ENCODE measurements around the gene LRRC71. TPM values are rescaled to one million over a fixed set of nuclear protein-coding genes. Genes with fewer than 3 reads are reported as not detected.

Gene LRRC71
- total and polyA plus RNA-seq, 2 donors from 2014 or later, result 0.19 to 0.50 TPM

- Histone ChIP-seq H3K4me3 (ENCODE audit: low read length in 3 of 3) (no peak overlapping the region), H3K27ac (ENCODE audit: low read depth in 2 of 2, low read length in 2 of 2) (no peak overlapping the region), H3K36me3 (ENCODE audit: control insufficient read depth in 2 of 3, insufficient read depth in 3 of 3, low read length in 3 of 3) (peaks cover 2 to 58% (median 46%) of the 10 kb centered on the region in 3 donors), H3K9ac (ENCODE audit: low read length in 3 of 3) (no peak overlapping the region), H3K27me3 (ENCODE audit: control insufficient read depth, insufficient read depth, low read length) (no peaks in the 10 kb centered on the region), H3K4me1 (ENCODE audit: control insufficient read depth in 2 of 3, insufficient read depth in 2 of 3, low read depth in 1 of 3, low read length in 3 of 3) (no peaks in the 10 kb centered on the region), H3K9me3 (ENCODE audit: control insufficient read depth in 2 of 3, insufficient read depth in 1 of 3, low read length in 3 of 3) (no peaks in the 10 kb centered on the region)
- intact Hi-C loops (cut with DNase I), result no loop called here
- TF ChIP-seq CTCF (IDR thresholded peaks at IDR 0.05; ENCODE audit: borderline replicate concordance, extremely low read depth, insufficient read depth), result no peak
- DNase-seq, result no peak
- no peak for FAIRE-seq
Observed at GRCh38 chr1:156939786-156940334, 19.4 kb downstream of the LRRC71 start.

GRCh38 chr1:156941675-156942074 lies 21.2 kb downstream of the LRRC71 start:
- Histone ChIP-seq H3K9me3 (ENCODE audit: control insufficient read depth in 2 of 3, insufficient read depth in 1 of 3, low read length in 3 of 3) (no peaks in the 10 kb centered on the region), H3K4me3 (ENCODE audit: low read length in 3 of 3) (no peak overlapping the region), H3K27me3 (ENCODE audit: control insufficient read depth, insufficient read depth, low read length) (no peaks in the 10 kb centered on the region), H3K9ac (ENCODE audit: low read length in 3 of 3) (no peak overlapping the region), H3K27ac (ENCODE audit: low read depth in 2 of 2, low read length in 2 of 2) (no peak overlapping the region), H3K4me1 (ENCODE audit: control insufficient read depth in 2 of 3, insufficient read depth in 2 of 3, low read depth in 1 of 3, low read length in 3 of 3) (no peaks in the 10 kb centered on the region), H3K36me3 (ENCODE audit: control insufficient read depth in 2 of 3, insufficient read depth in 3 of 3, low read length in 3 of 3) (peaks cover 2 to 72% (median 57%) of the 10 kb centered on the region in 3 donors)
- DNase-seq (peak in 1 of 5 donors; percentile 19), FAIRE-seq (no peak)
- no peak for TF ChIP-seq CTCF (IDR thresholded peaks at IDR 0.05; ENCODE audit: borderline replicate concordance, extremely low read depth, insufficient read depth)
- intact Hi-C loops (cut with DNase I), result no loop called here

- Histone ChIP-seq H3K36me3 (ENCODE audit: control insufficient read depth in 2 of 3, insufficient read depth in 3 of 3, low read length in 3 of 3) (peaks cover 2 to 74% (median 56%) of the 10 kb centered on the region in 3 donors), H3K27ac (ENCODE audit: low read depth in 2 of 2, low read length in 2 of 2) (no peak overlapping the region), H3K4me1 (ENCODE audit: control insufficient read depth in 2 of 3, insufficient read depth in 2 of 3, low read depth in 1 of 3, low read length in 3 of 3) (no peaks in the 10 kb centered on the region), H3K4me3 (ENCODE audit: low read length in 3 of 3) (no peak overlapping the region), H3K9ac (ENCODE audit: low read length in 3 of 3) (no peak overlapping the region), H3K9me3 (ENCODE audit: control insufficient read depth in 2 of 3, insufficient read depth in 1 of 3, low read length in 3 of 3) (no peaks in the 10 kb centered on the region), H3K27me3 (ENCODE audit: control insufficient read depth, insufficient read depth, low read length) (no peaks in the 10 kb centered on the region)
- intact Hi-C loops (cut with DNase I), result no loop called here
- no peak for TF ChIP-seq CTCF (IDR thresholded peaks at IDR 0.05; ENCODE audit: borderline replicate concordance, extremely low read depth, insufficient read depth)
- FAIRE-seq (no peak), DNase-seq (peak in 1 of 5 donors; percentile 13)
Observed at GRCh38 chr1:156942176-156942575, 21.7 kb downstream of the LRRC71 start.

GRCh38 chr1:156942576-156942975 lies 22.1 kb downstream of the LRRC71 start:
- FAIRE-seq (no peak), DNase-seq (peak in 1 of 5 donors; percentile 12)
- intact Hi-C loops (cut with DNase I), result no loop called here
- H3K9ac ChIP-seq (ENCODE audit: low read length in 3 of 3), result no peak overlapping the region
- H3K27ac ChIP-seq (ENCODE audit: low read depth in 2 of 2, low read length in 2 of 2), result no peak overlapping the region
- TF ChIP-seq CTCF (IDR thresholded peaks at IDR 0.05; ENCODE audit: borderline replicate concordance, extremely low read depth, insufficient read depth), result no peak
- H3K36me3 ChIP-seq (ENCODE audit: control insufficient read depth in 2 of 3, insufficient read depth in 3 of 3, low read length in 3 of 3), result peaks cover 2 to 76% (median 56%) of the 10 kb centered on the region in 3 donors
- no peaks in the 10 kb centered on the region for H3K4me1 ChIP-seq (ENCODE audit: control insufficient read depth in 2 of 3, insufficient read depth in 2 of 3, low read depth in 1 of 3, low read length in 3 of 3)
- no peak overlapping the region for H3K4me3 ChIP-seq (ENCODE audit: low read length in 3 of 3)
- no peaks in the 10 kb centered on the region for H3K27me3 ChIP-seq (ENCODE audit: control insufficient read depth, insufficient read depth, low read length)
- no peaks in the 10 kb centered on the region for H3K9me3 ChIP-seq (ENCODE audit: control insufficient read depth in 2 of 3, insufficient read depth in 1 of 3, low read length in 3 of 3)
